HEK293 (cell line): ENCODE measurements around the gene DIP2C.

Experiments used
- CTCF ChIA-PET: fragments of 350-600 bp; formaldehyde crosslinking; extraction: SDS; loops from one replicate; lab custom pipeline; 2021; ENCODE audit warnings: antibody characterized with exemption; lab: Yijun Ruan, JAX
- POLR2A ChIA-PET: fragments of 300-600 bp; formaldehyde crosslinking; extraction: SDS; loops from one replicate; lab custom pipeline; 2020; ENCODE audit warnings: antibody characterized with exemption, inconsistent platforms; lab: Yijun Ruan, JAX
- H3K27ac ChIP-seq: fragments of 200-500 bp; sonication (Bioruptor generic); 2 replicates; pipeline ENCODE4 v1.5.1; 2014; ENCODE audit warnings: low read depth, low read length, control low read depth, inconsistent platforms; ENCODE audit errors: extremely low read depth
- H3K36me3 ChIP-seq, 2 experiments: fragments of 200-500 bp in 1 of 2; sonication (Bioruptor generic) in 1 of 2; 1 replicate in 1 of 2; 2 replicates in 1 of 2; pipeline ENCODE4 v1.5.1; 2014 to 2017; ENCODE audit warnings: inconsistent platforms in 2 of 2, low read length in 2 of 2; ENCODE audit not compliant: control insufficient read depth in 2 of 2, insufficient read depth in 1 of 2
- H3K4me1 ChIP-seq: fragments of 200-500 bp; sonication (Bioruptor generic); 2 replicates; pipeline ENCODE4 v1.5.1; 2014; ENCODE audit warnings: mild to moderate bottlenecking, low read length, inconsistent platforms; ENCODE audit not compliant: control insufficient read depth, insufficient read depth
- H3K4me3 ChIP-seq: 2 replicates; pipeline ENCODE4 v1.5.1; 2011; ENCODE audit warnings: low read depth, mild to moderate bottlenecking, control low read depth, low read length, moderate library complexity
- H3K9me3 ChIP-seq: fragments of 200-500 bp; sonication (Bioruptor generic); 2 replicates; pipeline ENCODE4 v1.5.1; 2014; ENCODE audit warnings: low read depth, low read length, inconsistent platforms; ENCODE audit not compliant: control insufficient read depth, insufficient read depth
- ATF2 ChIP-seq: fragments of 450-650 bp; formaldehyde crosslinking; IDR thresholded peaks from 2 replicates; pipeline ENCODE4 v1.5.1; 2016; ENCODE audit warnings: missing biosample characterization, missing genetic modification characterization, low read depth
- BCL6B ChIP-seq: fragments of 450-650 bp; formaldehyde crosslinking; IDR thresholded peaks from 2 replicates; pipeline ENCODE4 v1.5.1; 2017; ENCODE audit warnings: missing biosample characterization, missing genetic modification characterization
- GLI2 ChIP-seq: fragments of 450-650 bp; formaldehyde crosslinking; IDR thresholded peaks from 2 replicates; pipeline ENCODE4; 2017; ENCODE audit warnings: missing biosample characterization, missing genetic modification characterization, low read depth, borderline replicate concordance
- GLIS1 ChIP-seq: fragments of 450-650 bp; formaldehyde crosslinking; IDR thresholded peaks from 2 replicates; pipeline ENCODE4 v1.5.1; 2016; ENCODE audit warnings: missing biosample characterization, missing genetic modification characterization
- KLF9 ChIP-seq: fragments of 450-650 bp; formaldehyde crosslinking; IDR thresholded peaks from 2 replicates; pipeline ENCODE4 v1.5.1; 2016; ENCODE audit warnings: missing biosample characterization, missing genetic modification characterization, low read depth
- REST ChIP-seq: fragments of 450-650 bp; formaldehyde crosslinking; IDR thresholded peaks from 2 replicates; pipeline ENCODE4 v1.5.1; 2016; ENCODE audit warnings: missing biosample characterization, missing genetic modification characterization
- ZBTB17 ChIP-seq: fragments of 450-650 bp; formaldehyde crosslinking; IDR thresholded peaks from 2 replicates; pipeline ENCODE4 v1.5.1; 2016; ENCODE audit warnings: missing biosample characterization, missing genetic modification characterization
- ZNF24 ChIP-seq: fragments of 450-650 bp; formaldehyde crosslinking; IDR thresholded peaks from 2 replicates; pipeline ENCODE4 v1.5.1; 2016; ENCODE audit warnings: missing biosample characterization, missing genetic modification characterization
- ZNF37A ChIP-seq: fragments of 450-650 bp; IDR thresholded peaks from 2 replicates; pipeline ENCODE4 v1.5.1; 2018; ENCODE audit warnings: missing biosample characterization, missing genetic modification characterization
- ZNF544 ChIP-seq: fragments of 450-650 bp; formaldehyde crosslinking; IDR thresholded peaks from 2 replicates; pipeline ENCODE4 v1.5.0; 2017; ENCODE audit warnings: missing biosample characterization, missing genetic modification characterization
- ZNF560 ChIP-seq: fragments of 450-650 bp; formaldehyde crosslinking; IDR thresholded peaks from 2 replicates; pipeline ENCODE4 v1.5.1; 2017; ENCODE audit warnings: missing biosample characterization, missing genetic modification characterization, borderline replicate concordance
- ZNF600 ChIP-seq: fragments of 450-650 bp; formaldehyde crosslinking; IDR thresholded peaks from 2 replicates; pipeline ENCODE4 v1.5.1; 2016; ENCODE audit warnings: missing biosample characterization, missing genetic modification characterization
- ZNF623 ChIP-seq: fragments of 450-650 bp; formaldehyde crosslinking; IDR thresholded peaks from 2 replicates; pipeline ENCODE4 v1.5.1; 2016; ENCODE audit warnings: missing biosample characterization, missing genetic modification characterization
- ZNF629 ChIP-seq: fragments of 450-650 bp; formaldehyde crosslinking; IDR thresholded peaks from 2 replicates; pipeline ENCODE4 v1.5.1; 2017; ENCODE audit warnings: missing biosample characterization, missing genetic modification characterization
- ZNF785 ChIP-seq: fragments of 450-650 bp; formaldehyde crosslinking; IDR thresholded peaks from 2 replicates; pipeline ENCODE4 v1.5.1; 2016; ENCODE audit warnings: missing biosample characterization, missing genetic modification characterization
- ZNF791 ChIP-seq: fragments of 450-650 bp; formaldehyde crosslinking; IDR thresholded peaks from 2 replicates; pipeline ENCODE4 v1.5.1; 2016; ENCODE audit warnings: missing biosample characterization, missing genetic modification characterization

The DIP2C gene

GRCh38 chr10:456486-456885 lies 233.0 kb downstream of the DIP2C start (continued):
- TF ChIP-seq ATF2 (tag by site-specific recombination) = no peak
- no peak for TF ChIP-seq ZNF791
- no peak for TF ChIP-seq ZNF629 (tag by site-specific recombination)
- TF ChIP-seq GLI2 (tag by site-specific recombination) = no peak
- no peak for TF ChIP-seq KLF9 (tag by site-specific recombination)
- TF ChIP-seq ZNF544 = no peak
- no peak for TF ChIP-seq ZNF623
- no peak for TF ChIP-seq ZNF24

- ChIA-PET POLR2A (no interaction called here), CTCF (no interaction called here)
- 0 out of 2 replicates have a peak, but pooled peaks have one; percentile 23 for TF ChIP-seq ZBTB17 (tag by site-specific recombination)
- peak; percentile 78 for TF ChIP-seq ZNF600
- TF ChIP-seq ZNF629 (tag by site-specific recombination) = 0 out of 2 replicates have a peak, but pooled peaks have one; percentile 10
- 0 out of 2 replicates have a peak, but pooled peaks have one; percentile 44 for TF ChIP-seq BCL6B (tag by site-specific recombination)
- no peak for TF ChIP-seq ZNF785 (tag by site-specific recombination)
- TF ChIP-seq REST = peak; percentile 85
- peak; percentile 59; the same call in 1 of the 2 replicates for TF ChIP-seq GLIS1 (tag by site-specific recombination)
- TF ChIP-seq ZNF560 = no peak
- Histone ChIP-seq H3K4me1 (no peaks in the 10 kb centered on the region; the same call in 1 of the 2 replicates), H3K27ac (no peak overlapping the region), H3K9me3 (no peaks in the 10 kb centered on the region), H3K4me3 (no peak overlapping the region), H3K36me3 (peaks cover 0 to 9% of the 10 kb centered on the region in 2 experiments; a peak in 1 of 3 replicates)
Measured at GRCh38 chr10:454860-455259, 234.6 kb downstream of the DIP2C start.

- no peak overlapping the region for H3K4me3 ChIP-seq
- H3K4me1 ChIP-seq = no peaks in the 10 kb centered on the region; the same call in 1 of the 2 replicates
- H3K36me3 ChIP-seq = peaks cover 0 to 3% of the 10 kb centered on the region in 2 experiments; a peak in 1 of 3 replicates
- ChIA-PET POLR2A (no interaction called here), CTCF (no interaction called here)
- no peaks in the 10 kb centered on the region for H3K9me3 ChIP-seq
- no peak for TF ChIP-seq ZNF37A (tag by site-specific recombination)
- no peak overlapping the region for H3K27ac ChIP-seq
Measured at GRCh38 chr10:453647-454046, 235.8 kb downstream of the DIP2C start.
